Erythroblast (primary cell): Measurements from ENCODE around the gene CNDP1.

Experiments used
- GATA1 ChIP-seq: IDR thresholded peaks from 2 replicates; pipeline ENCODE4 v1.6.1; 2011; ENCODE audit warnings: low read depth, mild to moderate bottlenecking, control low read depth, low read length, moderate library complexity
- POLR2A ChIP-seq: IDR thresholded peaks from 2 replicates; pipeline ENCODE4 v1.6.1; 2011; ENCODE audit warnings: mild to moderate bottlenecking, low read length

DNA sequence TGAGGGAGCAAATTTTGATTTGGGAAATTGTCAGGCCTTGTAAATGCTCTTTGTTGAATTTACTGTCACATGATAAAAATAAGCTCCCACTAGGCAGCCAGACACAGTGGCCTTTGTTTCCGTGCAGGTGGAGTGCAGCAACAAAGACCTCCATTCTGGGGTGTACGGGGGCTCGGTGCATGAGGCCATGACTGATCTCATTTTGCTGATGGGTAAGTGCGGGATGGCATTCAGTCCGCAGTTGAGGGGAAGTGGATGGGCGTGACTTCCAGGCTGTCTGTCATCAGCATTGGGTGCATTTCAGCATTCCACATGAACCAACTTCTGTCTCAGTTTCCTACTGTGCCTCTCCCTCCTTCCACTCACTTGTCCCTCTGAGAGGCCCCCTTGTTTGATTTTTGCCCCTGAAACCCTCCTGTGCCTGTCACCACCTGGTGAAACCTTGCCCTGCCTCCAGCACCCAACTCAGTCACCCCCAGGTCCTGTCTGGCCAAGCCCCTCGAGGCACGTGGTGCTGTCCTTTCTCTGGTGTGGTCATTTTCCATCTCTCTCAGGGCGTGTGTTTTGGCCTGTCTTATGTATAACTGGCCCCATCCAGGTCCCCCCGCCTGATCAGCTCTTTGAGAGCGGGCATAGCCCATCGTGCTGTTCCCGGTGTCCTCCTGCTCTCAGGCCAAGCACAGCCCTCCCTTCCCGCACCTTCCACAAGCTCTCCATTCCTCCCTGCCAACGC lies 21.8 kb upstream of the CNDP1 start:
- TF ChIP-seq POLR2A (no peak), GATA1 (no peak)
